ENCODE results near the gene MAPK11. TPM values are rescaled to one million over a fixed set of nuclear protein-coding genes. Genes with fewer than 3 reads are reported as not detected.

MAPK11 gene
- total and polyA plus RNA-seq, 10 of the 15 experiments (the other 5 are each of a cell fraction or from before 2014, with no cell fraction given), result 0.05 to 12.8 (median 3.7) TPM

DNA sequence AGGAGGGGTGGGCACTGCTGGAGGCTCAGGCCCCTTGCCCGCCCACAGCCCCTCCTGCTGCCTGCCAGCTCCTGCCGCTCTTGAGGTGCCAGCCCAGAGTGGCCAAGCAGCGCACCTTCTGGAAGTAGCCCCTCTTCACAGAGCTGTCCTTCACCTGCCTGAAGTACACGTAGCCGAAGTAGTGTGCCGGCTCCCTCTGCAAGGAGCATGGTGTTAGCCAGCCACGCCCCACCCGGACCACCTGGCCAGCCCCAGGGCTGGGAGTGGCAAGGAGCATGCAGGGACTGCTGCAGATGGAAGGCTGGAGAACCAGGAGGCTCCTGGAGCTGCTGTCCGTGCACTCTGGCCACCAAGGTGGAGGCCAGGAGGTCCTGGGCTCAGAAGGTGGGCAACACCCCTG, 47.0 kb upstream of the MAPK11 start:
- DNase-seq (ENCODE audit: low read depth, low spot score) (no peak), ATAC-seq (no peak), FAIRE-seq (no peak)
- ChIA-PET POLR2A (no interaction called here), SMC1A (ENCODE audit: uncharacterized antibody, unreplicated experiment) (interaction anchor here (2.8 kb wide), 1 partner anchor 24 kb away, joined by 9 read pairs; no protein-coding TSS in a partner anchor), CTCF (no interaction called here), RAD21 (ENCODE audit: unreplicated experiment) (no interaction called here)
- H3K27ac ChIP-seq (ENCODE audit: control insufficient read depth, insufficient read depth), result no peak overlapping the region
- peaks cover 13% of the 10 kb centered on the region for H3K4me1 ChIP-seq (ENCODE audit: control insufficient read depth, insufficient read depth, low read length)
- no peak overlapping the region for H2AFZ ChIP-seq (ENCODE audit: control insufficient read depth, low read depth, low read length)
- in situ Hi-C loops (cut with MboI) (no loop called here), intact Hi-C loops (cut with micrococcal nuclease; ENCODE audit: unreplicated experiment) (no loop called here)
- H3K9ac ChIP-seq (ENCODE audit: control insufficient read depth, insufficient read depth, low read length), result no peak overlapping the region
- no peaks in the 10 kb centered on the region for H3K27me3 ChIP-seq (replicated peaks in 1 of 2; ENCODE audit: control insufficient read depth in 2 of 2, insufficient read depth in 2 of 2, low read length in 1 of 2)
- no TSS peak for BruUV-seq (replicated peaks)
- no peak overlapping the region for H3K4me2 ChIP-seq (ENCODE audit: control insufficient read depth, insufficient read depth)
- no peaks in the 10 kb centered on the region for H3K9me3 ChIP-seq (replicated peaks; ENCODE audit: control insufficient read depth, insufficient read depth, low read length)
- TF ChIP-seq HSF1 (IDR thresholded peaks at IDR 0.05; ENCODE audit: low read depth, low read length) (no peak), TCF7 (IDR thresholded peaks at IDR 0.05; ENCODE audit: borderline replicate concordance) (no peak)
- 97% methylated on average over 8 of the region's 9 CpGs for WGBS (ENCODE audit: insufficient coverage, insufficient replicate concordance, low lambda C conversion rate, missing lambda C conversion rate)
- no peak overlapping the region for H3K4me3 ChIP-seq
- no peaks in the 10 kb centered on the region for H4K20me1 ChIP-seq (ENCODE audit: control insufficient read depth, insufficient read depth)
- H3K36me3 ChIP-seq (ENCODE audit: control insufficient read depth in 2 of 2, insufficient read depth in 2 of 2, low read length in 1 of 2), result no peaks in the 10 kb centered on the region
- H3K79me2 ChIP-seq (ENCODE audit: control insufficient read depth, insufficient read depth, low read length), result peaks cover 13% of the 10 kb centered on the region

DNA sequence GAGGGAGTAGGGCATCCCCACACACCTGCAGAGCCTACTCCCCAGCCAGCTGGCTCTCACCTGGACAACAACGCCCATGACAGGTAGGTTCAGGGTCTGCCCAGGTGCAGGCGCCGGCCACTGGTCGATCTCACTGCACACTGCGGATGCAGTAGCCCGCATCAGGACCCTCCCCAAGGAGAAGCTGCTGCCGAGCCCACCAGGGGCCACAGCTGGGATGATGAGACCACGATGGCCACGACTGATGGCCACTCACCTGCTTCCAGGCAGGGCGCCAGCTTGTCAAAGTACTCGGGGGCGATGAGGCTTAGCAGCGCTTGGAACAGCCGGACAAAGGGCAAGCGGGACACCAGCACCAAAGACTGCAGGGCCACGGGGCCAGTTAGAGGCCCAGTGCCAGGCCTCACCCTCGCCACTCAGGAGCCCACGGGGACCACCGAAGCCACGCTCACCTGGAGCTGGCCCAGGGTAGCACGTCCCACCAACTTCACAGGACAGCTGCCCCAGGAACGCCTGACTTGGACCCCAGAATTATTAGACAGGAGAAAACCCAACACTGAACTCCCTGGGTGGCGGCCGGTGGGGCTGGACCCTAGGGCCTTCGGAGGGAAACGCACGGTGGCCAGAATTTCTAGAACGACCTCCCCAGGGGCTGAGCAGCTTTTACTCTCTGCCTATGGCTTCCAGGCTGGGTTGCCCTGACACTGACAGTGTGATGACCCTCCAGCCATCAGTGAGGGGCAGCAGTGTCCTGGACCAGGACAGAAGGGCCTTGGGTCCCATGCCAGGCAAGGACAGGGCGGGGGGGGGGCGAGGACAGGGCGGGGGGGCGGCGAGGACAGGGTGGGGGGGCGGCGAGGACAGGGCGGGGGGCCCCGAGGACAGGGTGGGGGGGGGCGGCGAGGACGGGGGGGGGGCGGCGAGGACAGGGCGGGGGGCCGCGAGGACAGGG, 46.2 kb upstream of the MAPK11 start:
- POLR2A ChIA-PET, result interaction anchor here (1.2 to 1.9 kb wide), 3 partner anchors 9 to 22 kb away, joined by 3 to 4 read pairs (median 3); no protein-coding TSS in a partner anchor
- RAD21 ChIA-PET (ENCODE audit: unreplicated experiment), result interaction anchor here (2.5 kb wide), 1 partner anchor 11 kb away, joined by 13 read pairs; no protein-coding TSS in a partner anchor
- intact Hi-C loops (cut with micrococcal nuclease; ENCODE audit: unreplicated experiment), result no loop called here
- DNase-seq (ENCODE audit: low read depth, low spot score) (no peak), FAIRE-seq (no peak), ATAC-seq (no peak)
- H3K36me3 ChIP-seq (ENCODE audit: control insufficient read depth in 2 of 2, insufficient read depth in 2 of 2, low read length in 1 of 2), result no peaks in the 10 kb centered on the region
- BruUV-seq (replicated peaks), result no TSS peak
- CTCF ChIA-PET, result interaction anchor here (1.0 to 1.3 kb wide), 3 partner anchors 13 to 44 kb away, joined by 3 to 5 read pairs (median 4); no protein-coding TSS in a partner anchor
- in situ Hi-C loops (cut with MboI), result no loop called here
- H2AFZ ChIP-seq (ENCODE audit: control insufficient read depth, low read depth, low read length), result no peak overlapping the region
- H3K4me3 ChIP-seq, result no peak overlapping the region
- H3K4me1 ChIP-seq (ENCODE audit: control insufficient read depth, insufficient read depth, low read length), result peaks cover 13% of the 10 kb centered on the region
- H3K79me2 ChIP-seq (ENCODE audit: control insufficient read depth, insufficient read depth, low read length), result peaks cover 13% of the 10 kb centered on the region
- H3K27me3 ChIP-seq (replicated peaks in 1 of 2; ENCODE audit: control insufficient read depth in 2 of 2, insufficient read depth in 2 of 2, low read length in 1 of 2), result no peaks in the 10 kb centered on the region
- H3K9me3 ChIP-seq (replicated peaks; ENCODE audit: control insufficient read depth, insufficient read depth, low read length), result no peaks in the 10 kb centered on the region
- no peak overlapping the region for H3K9ac ChIP-seq (ENCODE audit: control insufficient read depth, insufficient read depth, low read length)
- H3K4me2 ChIP-seq (ENCODE audit: control insufficient read depth, insufficient read depth), result no peak overlapping the region
- SMC1A ChIA-PET (ENCODE audit: uncharacterized antibody, unreplicated experiment), result interaction anchor here (1.2 to 2.8 kb wide), 2 partner anchors 8 to 25 kb away, joined by 3 to 9 read pairs; no protein-coding TSS in a partner anchor
- H4K20me1 ChIP-seq (ENCODE audit: control insufficient read depth, insufficient read depth), result no peaks in the 10 kb centered on the region
- 91% methylated on average over 28 of the region's 45 CpGs for WGBS (ENCODE audit: insufficient coverage, insufficient replicate concordance, low lambda C conversion rate, missing lambda C conversion rate)
- H3K27ac ChIP-seq (ENCODE audit: control insufficient read depth, insufficient read depth), result no peak overlapping the region
- TF ChIP-seq SREBF2 (IDR thresholded peaks at IDR 0.05; ENCODE audit: low read length) (no peak), BCL3 (IDR thresholded peaks at IDR 0.05; ENCODE audit: borderline replicate concordance, insufficient read depth, low read depth, low read length, poor library complexity, severe bottlenecking) (no peak), IKZF1 (conservative IDR thresholded peaks at IDR 0.05) (no peak), BHLHE40 (IDR thresholded peaks at IDR 0.05; ENCODE audit: borderline replicate concordance in 1 of 2, low read depth in 2 of 2, low read length in 1 of 2) (no peak)
- TF ChIP-seq, protein P1, sequence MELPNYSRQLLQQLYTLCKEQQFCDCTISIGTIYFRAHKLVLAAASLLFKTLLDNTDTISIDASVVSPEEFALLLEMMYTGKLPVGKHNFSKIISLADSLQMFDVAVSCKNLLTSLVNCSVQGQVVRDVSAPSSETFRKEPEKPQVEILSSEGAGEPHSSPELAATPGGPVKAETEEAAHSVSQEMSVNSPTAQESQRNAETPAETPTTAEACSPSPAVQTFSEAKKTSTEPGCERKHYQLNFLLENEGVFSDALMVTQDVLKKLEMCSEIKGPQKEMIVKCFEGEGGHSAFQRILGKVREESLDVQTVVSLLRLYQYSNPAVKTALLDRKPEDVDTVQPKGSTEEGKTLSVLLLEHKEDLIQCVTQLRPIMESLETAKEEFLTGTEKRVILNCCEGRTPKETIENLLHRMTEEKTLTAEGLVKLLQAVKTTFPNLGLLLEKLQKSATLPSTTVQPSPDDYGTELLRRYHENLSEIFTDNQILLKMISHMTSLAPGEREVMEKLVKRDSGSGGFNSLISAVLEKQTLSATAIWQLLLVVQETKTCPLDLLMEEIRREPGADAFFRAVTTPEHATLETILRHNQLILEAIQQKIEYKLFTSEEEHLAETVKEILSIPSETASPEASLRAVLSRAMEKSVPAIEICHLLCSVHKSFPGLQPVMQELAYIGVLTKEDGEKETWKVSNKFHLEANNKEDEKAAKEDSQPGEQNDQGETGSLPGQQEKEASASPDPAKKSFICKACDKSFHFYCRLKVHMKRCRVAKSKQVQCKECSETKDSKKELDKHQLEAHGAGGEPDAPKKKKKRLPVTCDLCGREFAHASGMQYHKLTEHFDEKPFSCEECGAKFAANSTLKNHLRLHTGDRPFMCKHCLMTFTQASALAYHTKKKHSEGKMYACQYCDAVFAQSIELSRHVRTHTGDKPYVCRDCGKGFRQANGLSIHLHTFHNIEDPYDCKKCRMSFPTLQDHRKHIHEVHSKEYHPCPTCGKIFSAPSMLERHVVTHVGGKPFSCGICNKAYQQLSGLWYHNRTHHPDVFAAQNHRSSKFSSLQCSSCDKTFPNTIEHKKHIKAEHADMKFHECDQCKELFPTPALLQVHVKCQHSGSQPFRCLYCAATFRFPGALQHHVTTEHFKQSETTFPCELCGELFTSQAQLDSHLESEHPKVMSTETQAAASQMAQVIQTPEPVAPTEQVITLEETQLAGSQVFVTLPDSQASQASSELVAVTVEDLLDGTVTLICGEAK (IDR thresholded peaks at IDR 0.05; ENCODE audit: borderline replicate concordance), result no peak

Measured in GM12878 (cell line).